Measurements from ENCODE around the gene CAPN11.

The CAPN11 gene

DNA sequence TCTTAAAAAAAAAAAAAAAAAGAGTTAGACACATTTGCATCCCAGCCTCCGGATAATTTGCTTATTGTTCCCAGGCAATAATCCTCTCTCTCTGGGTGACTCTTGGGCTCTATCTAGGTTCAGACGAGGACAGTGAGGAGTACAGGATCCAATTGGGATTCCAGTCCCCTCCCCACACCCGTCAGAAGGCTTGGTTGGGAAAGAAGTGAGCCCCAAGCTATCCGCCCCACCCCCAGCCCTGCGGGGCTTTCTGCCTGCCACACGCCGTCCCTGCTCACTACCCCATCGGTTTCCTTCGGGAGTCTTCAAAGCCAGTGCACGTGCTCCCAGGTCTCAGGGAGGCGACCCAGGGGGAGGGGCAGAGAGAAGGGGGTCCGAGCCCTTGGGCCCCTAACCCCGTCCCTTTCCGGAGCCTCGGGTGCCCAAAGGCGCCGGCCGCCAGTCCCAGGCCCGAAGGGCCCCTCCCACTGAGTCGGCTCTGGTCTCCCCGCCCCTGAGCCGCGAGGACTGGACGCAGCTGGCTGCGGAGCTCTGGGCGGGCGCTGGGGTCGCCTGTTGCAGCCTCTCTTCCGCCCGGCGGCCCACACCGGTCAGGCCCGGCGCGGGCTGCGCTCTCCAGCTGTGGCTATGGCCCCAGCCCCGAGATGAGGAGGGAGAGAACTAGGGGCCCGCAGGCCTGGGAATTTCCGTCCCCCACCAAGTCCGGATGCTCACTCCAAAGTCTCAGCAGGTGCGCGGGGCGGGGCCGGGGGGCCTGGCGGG lies 60.6 kb downstream of the CAPN11 start:
- peak overlapping the region; percentile 34 for H3K4me3 ChIP-seq (ENCODE audit: control insufficient read depth, low read depth, low read length)
- peak; percentile 28 for DNase-seq (ENCODE audit: low read depth)
- TF ChIP-seq, protein P1, sequence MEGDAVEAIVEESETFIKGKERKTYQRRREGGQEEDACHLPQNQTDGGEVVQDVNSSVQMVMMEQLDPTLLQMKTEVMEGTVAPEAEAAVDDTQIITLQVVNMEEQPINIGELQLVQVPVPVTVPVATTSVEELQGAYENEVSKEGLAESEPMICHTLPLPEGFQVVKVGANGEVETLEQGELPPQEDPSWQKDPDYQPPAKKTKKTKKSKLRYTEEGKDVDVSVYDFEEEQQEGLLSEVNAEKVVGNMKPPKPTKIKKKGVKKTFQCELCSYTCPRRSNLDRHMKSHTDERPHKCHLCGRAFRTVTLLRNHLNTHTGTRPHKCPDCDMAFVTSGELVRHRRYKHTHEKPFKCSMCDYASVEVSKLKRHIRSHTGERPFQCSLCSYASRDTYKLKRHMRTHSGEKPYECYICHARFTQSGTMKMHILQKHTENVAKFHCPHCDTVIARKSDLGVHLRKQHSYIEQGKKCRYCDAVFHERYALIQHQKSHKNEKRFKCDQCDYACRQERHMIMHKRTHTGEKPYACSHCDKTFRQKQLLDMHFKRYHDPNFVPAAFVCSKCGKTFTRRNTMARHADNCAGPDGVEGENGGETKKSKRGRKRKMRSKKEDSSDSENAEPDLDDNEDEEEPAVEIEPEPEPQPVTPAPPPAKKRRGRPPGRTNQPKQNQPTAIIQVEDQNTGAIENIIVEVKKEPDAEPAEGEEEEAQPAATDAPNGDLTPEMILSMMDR (conservative IDR thresholded peaks at IDR 0.05; ENCODE audit: control insufficient read depth, insufficient read depth, low read depth, low read length): no peak

DNA sequence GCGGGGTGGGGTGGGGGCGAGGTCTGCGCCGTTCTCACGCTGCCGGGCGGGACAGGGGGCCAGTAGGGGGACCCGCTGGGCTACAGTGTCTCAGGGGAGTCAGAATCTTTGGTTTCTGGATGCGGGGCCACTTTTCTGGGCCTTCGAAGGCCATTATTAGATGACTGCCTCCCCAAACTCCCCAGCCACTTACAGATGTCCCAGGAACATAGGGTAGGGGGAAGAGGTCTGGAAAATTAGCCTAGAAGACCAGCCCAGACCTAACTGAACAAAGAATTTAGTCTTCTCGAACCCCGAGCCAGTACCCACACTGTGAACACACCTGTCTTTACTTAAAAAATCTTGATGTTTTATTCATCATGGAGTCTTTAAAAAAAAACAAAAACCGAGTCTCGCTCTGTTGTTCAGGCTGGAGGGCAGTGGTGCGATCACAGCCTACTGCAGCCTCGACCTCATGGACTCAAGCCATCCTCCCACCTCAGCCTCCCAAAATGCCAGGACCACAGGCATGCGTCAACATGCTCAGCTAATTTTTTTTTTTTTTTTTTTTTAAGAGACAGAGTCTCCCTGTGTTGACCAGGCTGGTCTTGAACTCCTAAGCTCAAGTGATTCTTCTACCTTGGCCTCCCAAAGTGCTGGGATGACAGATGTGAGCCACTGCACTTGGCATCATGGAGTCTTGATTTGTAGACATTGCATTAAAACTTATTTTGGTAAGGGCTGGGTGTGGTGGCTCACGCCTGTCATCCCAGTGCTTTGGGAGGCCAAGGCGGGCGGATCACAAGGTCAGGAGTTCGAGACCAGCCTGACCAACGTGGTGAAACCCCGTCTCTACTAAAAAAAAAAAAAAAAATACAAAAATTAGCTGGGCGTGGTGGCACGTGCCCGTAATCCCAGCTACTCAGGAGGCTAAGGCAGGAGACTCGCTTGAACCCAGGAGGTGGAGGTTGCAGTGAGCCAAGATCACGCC lies 61.5 kb downstream of the CAPN11 start:
- no peak overlapping the region for H3K4me3 ChIP-seq (ENCODE audit: control insufficient read depth, low read depth, low read length)
- DNase-seq (ENCODE audit: low read depth): no peak

DNA sequence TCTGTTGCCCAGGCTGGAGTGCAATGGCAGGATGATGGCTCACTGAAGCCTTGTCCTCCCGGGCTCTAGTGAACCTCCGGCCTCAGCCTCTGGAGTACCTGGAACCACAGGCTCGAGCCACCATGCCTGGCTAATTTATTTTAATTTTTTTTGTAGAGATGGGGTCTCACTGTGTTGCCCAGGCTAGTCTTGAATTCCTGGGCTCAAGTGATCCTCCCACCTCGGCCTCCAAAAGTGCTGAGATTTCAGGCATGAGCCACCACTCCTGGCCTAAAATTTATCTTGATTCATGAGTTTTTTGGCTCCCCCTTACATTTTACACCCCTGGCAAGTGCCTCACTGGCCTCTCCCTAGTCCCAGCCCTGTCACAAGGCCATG lies 62.3 kb downstream of the CAPN11 start:
- TF ChIP-seq, protein P1 (conservative IDR thresholded peaks at IDR 0.05; ENCODE audit: control insufficient read depth, insufficient read depth, low read depth, low read length): no peak
- no peak for DNase-seq (ENCODE audit: low read depth)
- H3K4me3 ChIP-seq (ENCODE audit: control insufficient read depth, low read depth, low read length): no peak overlapping the region

More for the DNA sequence above, 61.5 kb downstream of the CAPN11 start:
- TF ChIP-seq, protein P1 (conservative IDR thresholded peaks at IDR 0.05; ENCODE audit: control insufficient read depth, insufficient read depth, low read depth, low read length): no peak

- no peak overlapping the region for H3K4me3 ChIP-seq (ENCODE audit: control insufficient read depth, low read depth, low read length)
- TF ChIP-seq, protein P1 (conservative IDR thresholded peaks at IDR 0.05; ENCODE audit: control insufficient read depth, insufficient read depth, low read depth, low read length): peak; percentile 82
- peak; percentile 76 for DNase-seq (ENCODE audit: low read depth)
Observed at GRCh38 chr6:44221291-44221960, 62.8 kb downstream of the CAPN11 start.

GRCh38 chr6:44221961-44222335 lies 63.3 kb downstream of the CAPN11 start:
- TF ChIP-seq, protein P1 (conservative IDR thresholded peaks at IDR 0.05; ENCODE audit: control insufficient read depth, insufficient read depth, low read depth, low read length): no peak
- no peak overlapping the region for H3K4me3 ChIP-seq (ENCODE audit: control insufficient read depth, low read depth, low read length)
- DNase-seq (ENCODE audit: low read depth): no peak

Data from fibroblast of mammary gland (primary cell).